ENCODE results near the gene CYFIP2. TPM values are rescaled to one million over a fixed set of nuclear protein-coding genes. Genes with fewer than 3 reads are reported as not detected.

Gene CYFIP2
- total RNA-seq: 18.7 and 40.6 TPM in 2 replicates

GRCh38 chr5:157265714-157266285 is at the start of gene CYFIP2:
TSS of gene CYFIP2 (plus strand) at chr5:157266123. CDS start at chr5:157285362, 19,239 bp downstream.

Other genes starting within 250 kb of the CYFIP2 start
- not detected in 2 replicates for gene HAVCR1, start 207.0 kb upstream of the CYFIP2 start, total RNA-seq
- 0.09 TPM in 1 of 2 replicates, not detected in the other for gene HAVCR2, start 157.1 kb upstream of the CYFIP2 start, total RNA-seq
- gene MED7, start 123.3 kb upstream of the CYFIP2 start, total RNA-seq: 6.9 and 9.5 TPM in 2 replicates
- gene GARIN3, start 99.9 kb upstream of the CYFIP2 start, total RNA-seq: not detected in 2 replicates
- gene ITK, start 85.3 kb upstream of the CYFIP2 start, total RNA-seq: under 0.01 TPM in 1 of 2 replicates, not detected in the other
- 0.14 TPM in 1 of 2 replicates, not detected in the other for gene NIPAL4, start 194.1 kb downstream of the CYFIP2 start, total RNA-seq